K562 (cell line): ENCODE results near the gene HINT3. TPM values are rescaled to one million over a fixed set of nuclear protein-coding genes. Genes with fewer than 3 reads are reported as not detected.

ENCODE experiments used
- BCLAF1 ChIP-seq, 2 experiments: fragments of 450-650 bp in 1 of 2; IDR thresholded peaks; 2 replicates each; pipeline ENCODE4 v1.6.1; 2011 to 2017; ENCODE audit warnings: low read depth in 2 of 2, antibody characterized with exemption in 1 of 2, borderline replicate concordance in 1 of 2, low read length in 1 of 2, mild to moderate bottlenecking in 1 of 2, mixed read lengths in 1 of 2; ENCODE audit not compliant: control insufficient read depth in 1 of 2
- DACH1 ChIP-seq: fragments of 450-650 bp; IDR thresholded peaks from 2 replicates; pipeline ENCODE4 v1.6.1; 2018; ENCODE audit not compliant: partially characterized antibody
- HCFC1 ChIP-seq: IDR thresholded peaks from 2 replicates; pipeline ENCODE4 v1.6.1; 2012; ENCODE audit warnings: low read depth, low read length, improper control_type of control experiment
- HIVEP1 ChIP-seq: fragments of 250-450 bp; sonication (Bioruptor Pico); IDR thresholded peaks from 2 replicates; pipeline ENCODE4 v1.4.0; 2020; ENCODE audit warnings: mild to moderate bottlenecking
- HNRNPL ChIP-seq: fragments of 200-400 bp; formaldehyde crosslinking; IDR thresholded peaks from 2 replicates; pipeline ENCODE4 v1.6.1; 2017; ENCODE audit warnings: low read depth, mild to moderate bottlenecking, low read length
- MED1 ChIP-seq: sonication (generic); formaldehyde crosslinking; IDR thresholded peaks from 2 replicates; pipeline ENCODE4 v1.8.1; 2023; ENCODE audit warnings: missing genetic modification reagents, borderline replicate concordance
- MYNN ChIP-seq, 2 experiments: sonication (generic); formaldehyde crosslinking in 1 of 2; IDR thresholded peaks; 2 replicates each; pipeline versions ENCODE4 v1.5.0 to v1.6.1; 2016 to 2020; ENCODE audit warnings: antibody characterized with exemption in 1 of 2, missing genetic modification reagents in 1 of 2
- NBN ChIP-seq: fragments of 450-650 bp; IDR thresholded peaks from 2 replicates; pipeline ENCODE4 v1.6.1; 2016; ENCODE audit warnings: low read depth, mild to moderate bottlenecking
- NCOA4 ChIP-seq: fragments of 450-650 bp; IDR thresholded peaks from 2 replicates; pipeline ENCODE4 v1.6.1; 2018; ENCODE audit warnings: mild to moderate bottlenecking; ENCODE audit not compliant: partially characterized antibody
- NFE2L1 ChIP-seq: fragments of 450-650 bp; IDR thresholded peaks from 2 replicates; pipeline ENCODE4 v1.6.1; 2016; ENCODE audit warnings: missing genetic modification characterization, low read depth, mild to moderate bottlenecking, missing compliant biosample characterization, moderate library complexity, borderline replicate concordance
- POLR2B ChIP-seq: fragments of 450-650 bp; IDR thresholded peaks from 2 replicates; pipeline ENCODE4 v1.6.1; 2018; ENCODE audit warnings: low read depth; ENCODE audit not compliant: partially characterized antibody
- PURB ChIP-seq: sonication (generic); formaldehyde crosslinking; IDR thresholded peaks from 2 replicates; pipeline ENCODE4 v1.9.0; 2021; ENCODE audit warnings: low read depth, mild to moderate bottlenecking, missing genetic modification reagents
- TBP ChIP-seq: optimal IDR thresholded peaks from 2 replicates; pipeline ENCODE3; 2011; ENCODE audit warnings: low read depth, low read length, improper control_type of control experiment
- USF1 ChIP-seq: sonication (generic); formaldehyde crosslinking; IDR thresholded peaks from 2 replicates; pipeline ENCODE4 v1.9.0; 2022; ENCODE audit warnings: mild to moderate bottlenecking, missing genetic modification reagents
- YY1 ChIP-seq, 3 experiments: IDR thresholded peaks; 2 replicates each; pipeline ENCODE4 v1.6.1; 2011; ENCODE audit warnings: low read length in 2 of 3, mild to moderate bottlenecking in 2 of 3, moderate library complexity in 2 of 3, borderline replicate concordance in 1 of 3, control low read depth in 1 of 3, low read depth in 1 of 3; ENCODE audit not compliant: insufficient read depth in 3 of 3, insufficient replicate concordance in 2 of 3, control insufficient read depth in 1 of 3, insufficient read length in 1 of 3; ENCODE audit errors: extremely low read depth in 1 of 3
- ZBTB7A ChIP-seq: IDR thresholded peaks from 2 replicates; pipeline ENCODE4 v1.6.1; 2011; ENCODE audit warnings: low read depth, mild to moderate bottlenecking, low read length, moderate library complexity, borderline replicate concordance; ENCODE audit not compliant: control insufficient read depth
- ZKSCAN1 ChIP-seq: fragments of 150-350 bp; IDR thresholded peaks from 2 replicates; pipeline ENCODE4 v1.6.1; 2016; ENCODE audit warnings: low read depth, low read length
- ZNF175 ChIP-seq: fragments of 200-800 bp; sonication (Bioruptor generic); IDR thresholded peaks from 2 replicates; pipeline ENCODE4 v1.6.1; 2016; ENCODE audit warnings: low read depth, mild to moderate bottlenecking, missing genetic modification characterization, missing compliant biosample characterization
- ZNF263 ChIP-seq: sonication (generic); formaldehyde crosslinking; IDR thresholded peaks from 2 replicates; pipeline ENCODE4 v1.8.0; 2022; ENCODE audit warnings: mild to moderate bottlenecking, missing genetic modification reagents, borderline replicate concordance
- ZNF449 ChIP-seq: fragments of 250-450 bp; sonication (Bioruptor Pico); IDR thresholded peaks from 2 replicates; pipeline ENCODE4 v1.8.0; 2022; ENCODE audit warnings: moderate library complexity, mild to moderate bottlenecking, inconsistent platforms
- polyA plus RNA-seq, 8 experiments: library from polyadenylated mRNA; depleted of rRNA in 4 of 8; stranded (reverse) in 5 of 8; unstranded in 3 of 8; fragments of >200 nt; fragmentation: Nextera tagmentation in 2 of 8; fragmentation: Illumina TruSeq in 1 of 8; extraction: Ambion mirVana in 2 of 8; extraction: Trizol in 1 of 8; gene quantifications; 2 replicates each; pipeline versions ENCODE4 v1.2.1 to v1.2.3, GENCODE V29; 2011 to 2014; ENCODE audit warnings: inconsistent platforms in 1 of 8, missing spikeins in 1 of 8
- total RNA-seq, 7 experiments: library from RNA; depleted of rRNA in 6 of 7; stranded (reverse); fragments of >200 nt in 6 of 7; fragmentation: Illumina TruSeq in 2 of 7; extraction: Trizol in 2 of 7; gene quantifications; 2 replicates each; pipeline versions ENCODE4 v1.2.1 to v1.2.3, GENCODE V29; 2011 to 2021; ENCODE audit warnings: low replicate concordance in 1 of 7

Gene HINT3
- total and polyA plus RNA-seq, 9 of the 15 experiments (the other 6 are each of a cell fraction or from before 2014, with no cell fraction given): 1.4 to 16.6 (median 10.8) TPM

- TF ChIP-seq USF1 (CRISPR knock-in tag): peak; percentile 29; the same call in 1 of the 2 replicates
- TF ChIP-seq NFE2L1 (tag): no peak
- no peak for TF ChIP-seq POLR2B
- TF ChIP-seq YY1 (IDR thresholded peaks at IDR 0.05; ENCODE audit: borderline replicate concordance in 1 of 3, control insufficient read depth in 1 of 3, extremely low read depth in 1 of 3, insufficient read depth in 3 of 3, insufficient read length in 1 of 3, insufficient replicate concordance in 2 of 3, low read depth in 1 of 3, low read length in 2 of 3): peak in 2 of 3 experiments; percentile 82 to 83
- peak; percentile 32; the same call in 1 of the 2 replicates for TF ChIP-seq ZKSCAN1
- TF ChIP-seq HCFC1: peak; percentile 73
- no peak for TF ChIP-seq MED1 (CRISPR knock-in tag)
- TF ChIP-seq NCOA4: no peak
- TF ChIP-seq ZNF449: no peak
- peak; percentile 76; the same call in 1 of the 2 replicates for TF ChIP-seq MYNN (IDR thresholded peaks at IDR 0.05)
- TF ChIP-seq MYNN (CRISPR knock-in tag; IDR thresholded peaks at IDR 0.05): no peak
- TF ChIP-seq NBN: peak; percentile 87
- TF ChIP-seq DACH1: no peak
- TF ChIP-seq ZNF175 (CRISPR knock-in tag): no peak
- TF ChIP-seq ZNF263 (CRISPR knock-in tag): peak; percentile 82
- TF ChIP-seq PURB: no peak
- TF ChIP-seq TBP: peak; percentile 71
- peak; percentile 50; the same call in 1 of the 2 replicates for TF ChIP-seq ZBTB7A
- TF ChIP-seq HNRNPL: no peak
- TF ChIP-seq BCLAF1 (IDR thresholded peaks at IDR 0.05; ENCODE audit: borderline replicate concordance in 1 of 2, control insufficient read depth in 1 of 2, low read depth in 2 of 2, low read length in 1 of 2): peak in 1 of 2 experiments; percentile 85; a peak in 1 of 4 replicates
- no peak for TF ChIP-seq HIVEP1
Measured at GRCh38 chr6:125956506-125957390, at the start of gene HINT3 (continued).
